AG09319 (cell line): ENCODE measurements around the gene BIK.
"Not testable (repeated sequence)": the region's sequence is repeated elsewhere in the genome, so short reads cannot be mapped to it uniquely, and the experiment has no call there.

Experiments used
- DNase-seq: peaks from one replicate; pipeline ENCODE4 v3.0.0-alpha.2; 2010; ENCODE audit warnings: low read depth; ENCODE audit errors: extremely low read depth
- TF ChIP-seq, protein P1 (sequence below): IDR thresholded peaks from 2 replicates; pipeline ENCODE4 v1.5.1; 2011; ENCODE audit warnings: low read depth, mild to moderate bottlenecking, inconsistent platforms, low read length, moderate library complexity

BIK gene

GRCh38 chr22:43094085-43094484 lies 16.5 kb upstream of the BIK start:
- TF ChIP-seq, protein P1, sequence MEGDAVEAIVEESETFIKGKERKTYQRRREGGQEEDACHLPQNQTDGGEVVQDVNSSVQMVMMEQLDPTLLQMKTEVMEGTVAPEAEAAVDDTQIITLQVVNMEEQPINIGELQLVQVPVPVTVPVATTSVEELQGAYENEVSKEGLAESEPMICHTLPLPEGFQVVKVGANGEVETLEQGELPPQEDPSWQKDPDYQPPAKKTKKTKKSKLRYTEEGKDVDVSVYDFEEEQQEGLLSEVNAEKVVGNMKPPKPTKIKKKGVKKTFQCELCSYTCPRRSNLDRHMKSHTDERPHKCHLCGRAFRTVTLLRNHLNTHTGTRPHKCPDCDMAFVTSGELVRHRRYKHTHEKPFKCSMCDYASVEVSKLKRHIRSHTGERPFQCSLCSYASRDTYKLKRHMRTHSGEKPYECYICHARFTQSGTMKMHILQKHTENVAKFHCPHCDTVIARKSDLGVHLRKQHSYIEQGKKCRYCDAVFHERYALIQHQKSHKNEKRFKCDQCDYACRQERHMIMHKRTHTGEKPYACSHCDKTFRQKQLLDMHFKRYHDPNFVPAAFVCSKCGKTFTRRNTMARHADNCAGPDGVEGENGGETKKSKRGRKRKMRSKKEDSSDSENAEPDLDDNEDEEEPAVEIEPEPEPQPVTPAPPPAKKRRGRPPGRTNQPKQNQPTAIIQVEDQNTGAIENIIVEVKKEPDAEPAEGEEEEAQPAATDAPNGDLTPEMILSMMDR = no peak
- no peak for DNase-seq

DNA sequence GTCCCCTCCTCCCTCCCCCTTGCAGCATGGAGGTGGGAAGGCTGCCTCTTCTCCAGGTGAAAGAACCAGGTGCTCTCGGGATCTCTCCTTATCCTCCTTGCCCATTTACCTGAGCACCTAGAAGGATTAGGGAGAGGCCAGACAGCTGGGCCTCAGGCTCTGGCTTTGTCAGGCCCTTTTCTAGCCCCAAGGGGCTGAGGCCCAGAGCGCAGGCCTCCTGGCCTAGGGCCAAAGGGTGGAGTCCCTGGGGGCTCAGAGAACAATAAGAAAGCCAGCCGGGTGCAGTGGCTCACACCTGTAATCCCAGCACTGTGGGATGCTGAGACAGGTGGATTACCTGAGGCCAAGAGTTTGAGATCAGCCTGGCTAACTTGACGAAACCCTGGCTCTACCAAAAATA lies 16.0 kb upstream of the BIK start:
- no peak for DNase-seq

DNA sequence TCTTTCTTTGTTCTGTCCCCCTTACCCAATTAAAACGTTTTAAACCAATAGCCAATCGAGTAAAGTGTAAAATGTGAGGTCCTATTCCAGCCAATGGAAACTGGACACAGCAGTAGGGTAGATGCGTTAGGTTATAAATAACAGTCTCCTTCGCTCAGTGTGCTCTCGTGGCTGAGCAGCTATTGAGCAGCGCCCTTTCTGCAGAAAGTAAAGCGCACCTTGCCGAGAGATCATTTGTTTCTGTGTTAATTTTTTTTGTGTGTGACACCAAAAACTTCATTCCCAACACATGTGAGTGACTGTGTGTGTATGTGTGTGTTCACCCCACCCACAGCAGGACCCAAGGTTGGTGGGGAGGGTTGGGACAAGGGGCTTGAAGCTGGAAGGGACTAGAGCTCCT lies 14.1 kb upstream of the BIK start:
- TF ChIP-seq, protein P1 = no peak
- DNase-seq = no peak

More for the DNA sequence above, 16.0 kb upstream of the BIK start:
- TF ChIP-seq, protein P1 = no peak

DNA sequence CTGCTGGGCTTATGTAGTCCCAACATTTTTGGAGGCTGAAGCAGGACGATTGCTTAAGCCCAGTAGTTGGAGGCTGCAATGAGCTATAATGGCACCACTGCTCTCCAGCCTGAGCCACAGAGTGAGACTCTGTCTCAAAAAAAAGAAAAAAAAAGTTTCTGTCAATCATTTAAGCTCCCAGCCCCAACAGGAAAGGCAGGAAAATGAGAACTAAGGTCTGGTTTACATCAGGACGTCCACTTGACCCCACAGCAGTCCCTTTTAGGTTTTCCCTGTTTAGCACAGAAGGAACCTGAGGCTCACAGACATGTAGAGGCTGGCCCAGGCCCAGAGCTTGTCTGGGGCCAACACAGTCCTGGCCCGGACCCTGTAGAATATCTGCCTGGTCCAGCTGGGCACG lies 12.2 kb upstream of the BIK start:
- DNase-seq = no peak
- TF ChIP-seq, protein P1 = no peak

GRCh38 chr22:43099095-43099494 lies 11.5 kb upstream of the BIK start:
- TF ChIP-seq, protein P1 = no peak
- no peak for DNase-seq

DNA sequence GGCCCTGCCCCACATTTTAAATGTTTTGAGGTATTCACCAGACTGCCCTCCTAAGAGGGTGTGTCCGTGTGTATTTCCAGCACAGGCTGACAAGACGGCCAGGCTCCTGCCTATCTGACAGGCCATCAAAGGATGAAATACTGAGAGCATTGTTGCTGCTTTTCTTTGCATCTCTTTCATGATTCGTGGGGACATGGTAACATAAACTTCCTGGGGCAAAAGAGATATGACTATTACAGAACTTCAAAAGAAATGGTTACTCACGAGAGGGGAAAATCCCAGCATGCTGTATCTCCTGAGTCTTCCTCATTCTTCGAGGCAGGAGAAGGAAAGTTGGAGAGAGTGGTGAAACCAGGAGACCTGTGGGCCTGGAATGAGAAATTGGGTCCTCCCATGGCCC lies 10.3 kb upstream of the BIK start:
- DNase-seq = no peak
- TF ChIP-seq, protein P1 = no peak

- no peak for DNase-seq
- TF ChIP-seq, protein P1 = no peak
These were observed 9.2 kb upstream of the BIK start for GRCh38 chr22:43101306-43101705.

- DNase-seq = not testable (repeated sequence)
These were observed 6.4 kb upstream of the BIK start for GRCh38 chr22:43104056-43104625.

GRCh38 chr22:43104950-43105349 lies 5.6 kb upstream of the BIK start:
- DNase-seq = not testable (repeated sequence)
